Activated CD4-positive, alpha-beta T cell treated with anti-CD3 and anti-CD28 coated beads for 48 hours (primary cell): ENCODE measurements around the gene AKAP1.

Experiments
- DNase-seq: peaks from one replicate; pipeline ENCODE4 v3.0.0-alpha.2; 2020

AKAP1 gene

DNA sequence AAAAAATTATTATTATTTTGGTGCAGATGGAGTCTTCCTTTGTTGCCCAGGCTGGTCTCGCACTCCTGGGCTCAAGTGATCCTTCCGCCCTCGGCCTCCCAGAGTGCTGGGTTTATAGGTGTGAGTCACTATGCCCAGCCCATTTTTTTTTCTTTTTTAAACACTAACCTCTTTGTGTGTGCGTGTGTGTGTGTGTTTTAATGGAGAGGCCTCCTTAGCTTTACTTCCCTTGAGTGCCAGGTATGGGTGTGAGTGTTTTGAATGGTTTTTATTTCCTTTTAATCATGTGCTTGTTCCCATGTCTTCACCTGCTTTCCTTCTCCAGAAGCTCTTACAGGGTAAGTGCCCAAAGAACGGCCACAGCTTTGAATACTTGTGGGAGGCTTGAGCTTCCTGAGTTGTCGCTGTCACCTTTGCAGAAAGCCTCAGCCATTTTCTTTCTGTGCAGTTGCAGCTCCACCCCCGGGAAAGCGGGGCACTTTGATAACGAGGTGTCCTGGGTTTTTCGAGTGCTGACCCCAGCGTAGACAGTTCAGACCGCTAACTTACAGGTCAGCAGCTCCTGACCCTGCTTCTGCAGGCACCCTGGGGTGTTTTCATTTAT lies 22.6 kb downstream of the AKAP1 start:
- no peak for DNase-seq

DNA sequence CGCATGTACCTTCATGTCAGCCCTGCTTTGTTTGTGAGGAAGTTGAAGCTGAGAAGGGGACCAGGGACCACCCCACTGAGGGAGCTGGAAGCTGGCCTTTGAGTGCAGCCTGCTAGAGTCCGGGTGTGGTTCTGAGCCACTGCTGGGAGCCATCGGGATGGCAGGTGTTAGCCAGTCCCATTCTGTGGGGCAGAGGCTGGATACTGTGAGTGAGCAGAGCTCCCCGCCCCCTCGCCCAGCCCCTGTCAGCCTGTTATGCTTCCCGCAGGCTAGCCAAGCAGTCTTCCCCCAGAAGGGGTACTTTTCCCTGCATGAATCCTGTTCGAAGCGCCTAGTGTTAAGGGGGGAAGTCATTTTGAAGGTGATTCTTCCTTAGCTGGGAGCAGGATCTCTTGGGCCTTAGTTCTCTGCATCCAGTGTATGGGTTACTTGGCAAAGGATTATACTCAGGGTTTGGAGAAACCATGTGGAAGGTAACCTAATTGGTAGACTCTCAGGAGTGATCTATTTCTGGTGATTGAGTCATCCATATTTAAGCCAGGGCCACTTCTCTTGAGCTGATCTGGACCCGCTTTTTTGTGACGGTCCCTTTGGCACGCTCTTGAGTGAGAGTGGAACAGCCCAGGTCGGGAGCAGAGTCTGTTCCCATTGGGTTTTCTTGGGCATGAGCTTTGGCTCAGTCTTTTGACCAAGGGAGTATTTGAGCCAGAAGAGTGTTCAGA lies 23.8 kb downstream of the AKAP1 start:
- no peak for DNase-seq

GRCh38 chr17:57109393-57110151 lies 24.5 kb downstream of the AKAP1 start:
- DNase-seq, result no peak

DNA sequence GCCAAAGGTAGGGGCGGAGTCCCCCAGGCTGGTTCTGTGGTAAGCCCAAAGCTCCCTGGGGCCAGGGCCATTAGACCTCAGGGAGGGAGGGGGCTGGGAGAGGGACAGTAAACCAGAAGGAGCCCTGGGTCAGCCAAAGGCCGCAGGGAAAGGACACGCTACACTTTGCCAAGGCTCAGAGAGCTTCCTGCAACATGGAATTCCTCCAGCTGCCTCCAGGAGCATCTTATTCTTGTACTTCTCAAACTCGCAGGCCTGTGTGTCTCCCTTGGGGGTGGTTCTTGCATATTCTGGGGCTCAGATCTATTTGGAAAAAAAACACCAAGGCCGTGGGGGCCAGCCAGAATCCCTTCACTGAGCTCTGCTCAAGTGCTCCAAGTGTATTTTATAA lies 25.1 kb downstream of the AKAP1 start:
- DNase-seq, result no peak

GRCh38 chr17:57110579-57111325 lies 25.7 kb downstream of the AKAP1 start:
- no peak for DNase-seq

- DNase-seq, result no peak
These were observed 26.3 kb downstream of the AKAP1 start for GRCh38 chr17:57111386-57111785.

DNA sequence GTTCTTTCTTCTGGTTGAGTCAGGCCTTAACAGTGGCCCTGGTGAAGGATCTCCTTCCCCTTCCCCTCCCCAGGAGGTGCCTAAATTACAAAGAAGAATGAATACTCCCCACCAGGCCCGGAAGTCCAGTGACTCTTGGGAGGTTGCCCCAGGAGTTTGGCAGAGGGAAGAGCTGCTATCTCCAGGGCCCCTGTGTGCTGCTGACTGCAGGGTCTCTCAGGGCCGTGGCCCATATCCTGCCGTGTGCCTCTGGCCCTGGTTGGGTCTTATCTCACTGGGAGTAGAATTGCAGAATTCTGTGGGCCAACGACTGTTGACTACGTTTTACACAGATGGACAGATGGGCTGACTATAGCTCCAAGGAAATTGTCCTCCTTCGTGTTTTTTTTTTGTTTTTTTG lies 28.0 kb downstream of the AKAP1 start:
- no peak for DNase-seq

- DNase-seq, result no peak
These were observed 28.6 kb downstream of the AKAP1 start for GRCh38 chr17:57113656-57114055.

DNA sequence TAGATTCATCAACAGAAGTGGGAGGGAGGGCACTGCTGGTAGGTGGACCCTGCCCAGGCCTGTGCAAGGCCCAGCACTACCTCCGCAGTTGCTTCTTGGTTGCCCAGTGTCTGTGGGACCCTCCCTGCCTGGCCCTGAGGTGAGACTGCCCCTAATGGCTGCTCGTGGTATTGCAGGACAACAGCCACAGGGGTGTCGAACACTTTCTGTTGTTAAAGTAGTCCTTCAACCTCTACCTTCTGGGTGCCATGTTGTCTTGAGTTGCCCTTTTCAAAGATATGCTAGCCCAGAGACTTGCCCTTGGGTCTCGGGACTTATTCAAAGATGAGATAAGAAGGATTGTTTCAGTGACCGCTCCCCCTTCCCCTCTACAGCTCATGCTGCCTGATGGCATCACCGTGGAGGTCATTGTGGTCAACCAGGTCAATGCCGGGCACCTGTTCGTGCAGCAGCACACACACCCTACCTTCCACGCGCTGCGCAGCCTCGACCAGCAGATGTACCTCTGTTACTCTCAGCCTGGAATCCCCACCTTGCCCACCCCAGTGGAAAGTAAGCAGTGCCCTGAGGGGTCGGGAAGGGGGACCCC lies 29.1 kb downstream of the AKAP1 start:
- DNase-seq, result peak; percentile 76

GRCh38 chr17:57115377-57115776 lies 30.3 kb downstream of the AKAP1 start:
- no peak for DNase-seq

DNA sequence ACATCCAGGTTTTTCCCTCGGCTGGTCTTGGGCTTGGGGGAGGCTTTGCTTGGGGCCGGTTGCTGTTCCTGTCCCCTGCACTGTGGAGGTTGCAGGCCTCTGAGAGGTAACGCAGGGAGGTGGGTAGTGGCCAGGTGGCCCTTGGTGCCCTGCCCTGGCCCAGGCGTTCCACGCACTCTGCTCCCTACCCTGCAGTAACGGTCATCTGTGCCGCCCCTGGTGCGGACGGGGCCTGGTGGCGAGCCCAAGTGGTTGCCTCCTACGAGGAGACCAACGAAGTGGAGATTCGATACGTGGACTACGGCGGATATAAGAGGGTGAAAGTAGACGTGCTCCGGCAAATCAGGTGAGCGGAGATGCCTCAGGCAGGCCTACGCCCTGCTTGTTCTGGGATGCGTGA lies 30.9 kb downstream of the AKAP1 start:
- DNase-seq, result no peak

GRCh38 chr17:57117798-57118197 lies 32.8 kb downstream of the AKAP1 start:
- no peak for DNase-seq

GRCh38 chr17:57120814-57121213 lies 35.8 kb downstream of the AKAP1 start:
- no peak for DNase-seq

GRCh38 chr17:57121308-57122042 lies 36.4 kb downstream of the AKAP1 start:
- DNase-seq, result no peak

DNA sequence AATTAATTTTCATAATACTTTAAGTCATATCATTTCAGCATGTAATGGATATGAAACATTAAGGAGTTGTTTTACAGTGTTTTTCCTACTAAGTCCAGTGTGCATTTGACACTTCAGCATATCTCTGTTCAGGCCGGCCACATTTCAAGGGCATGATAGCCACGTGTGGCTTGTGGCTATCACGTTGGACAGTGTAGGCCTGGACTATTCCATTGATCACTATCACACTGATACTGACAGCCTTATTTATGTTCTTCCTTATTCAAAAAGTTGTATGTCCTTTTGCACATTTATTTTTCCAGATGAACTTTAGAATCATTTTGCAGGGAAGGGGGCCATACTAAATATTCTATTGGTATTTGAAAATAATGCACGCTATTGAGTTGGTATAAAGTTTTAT lies 39.0 kb downstream of the AKAP1 start:
- no peak for DNase-seq

DNA sequence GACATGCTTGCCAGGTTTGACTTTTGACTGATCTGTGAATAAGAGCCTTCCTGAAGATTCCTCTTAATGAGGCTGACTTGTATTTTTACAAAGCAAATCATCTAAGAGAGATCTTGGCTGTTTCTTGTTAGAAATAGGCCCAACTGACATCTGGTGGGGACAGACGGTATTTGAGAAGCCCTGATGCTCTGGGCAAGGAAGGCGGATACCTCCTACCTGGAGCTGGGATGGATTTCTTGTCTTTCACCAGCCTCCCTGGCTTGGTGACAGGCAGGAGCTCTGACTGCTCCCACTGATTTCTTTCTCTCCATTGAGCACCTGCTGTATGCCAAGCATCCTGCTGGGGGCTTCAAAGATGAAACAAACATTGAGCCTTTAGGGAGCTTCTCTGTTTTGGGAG lies 40.4 kb downstream of the AKAP1 start:
- no peak for DNase-seq

- no peak for DNase-seq
These were observed 40.8 kb downstream of the AKAP1 start for GRCh38 chr17:57125866-57126265.

- peak; percentile 89 for DNase-seq
These were observed 45.8 kb downstream of the AKAP1 start for GRCh38 chr17:57130708-57131461.

DNA sequence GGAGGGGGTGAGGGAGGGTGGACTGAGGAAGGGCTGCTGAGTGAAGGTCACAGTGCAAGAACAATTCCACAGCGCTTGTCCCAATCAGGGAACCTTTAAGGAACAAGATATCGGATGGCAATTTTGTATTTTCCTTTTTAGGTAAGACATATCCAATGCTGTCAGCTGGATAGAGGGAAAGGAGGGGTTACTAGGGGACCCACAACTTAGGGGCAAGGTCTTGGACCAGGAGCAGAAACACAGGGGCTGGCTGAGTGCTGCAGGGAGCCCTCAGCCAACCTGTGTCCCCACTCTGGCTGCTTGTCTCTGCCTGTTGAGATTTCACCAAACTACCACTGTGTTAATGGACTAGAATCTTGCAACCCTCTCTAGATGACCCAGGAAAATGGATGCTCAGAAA lies 47.6 kb downstream of the AKAP1 start:
- DNase-seq, result no peak

- DNase-seq, result no peak
These were observed 48.4 kb downstream of the AKAP1 start for GRCh38 chr17:57133486-57133885.

DNA sequence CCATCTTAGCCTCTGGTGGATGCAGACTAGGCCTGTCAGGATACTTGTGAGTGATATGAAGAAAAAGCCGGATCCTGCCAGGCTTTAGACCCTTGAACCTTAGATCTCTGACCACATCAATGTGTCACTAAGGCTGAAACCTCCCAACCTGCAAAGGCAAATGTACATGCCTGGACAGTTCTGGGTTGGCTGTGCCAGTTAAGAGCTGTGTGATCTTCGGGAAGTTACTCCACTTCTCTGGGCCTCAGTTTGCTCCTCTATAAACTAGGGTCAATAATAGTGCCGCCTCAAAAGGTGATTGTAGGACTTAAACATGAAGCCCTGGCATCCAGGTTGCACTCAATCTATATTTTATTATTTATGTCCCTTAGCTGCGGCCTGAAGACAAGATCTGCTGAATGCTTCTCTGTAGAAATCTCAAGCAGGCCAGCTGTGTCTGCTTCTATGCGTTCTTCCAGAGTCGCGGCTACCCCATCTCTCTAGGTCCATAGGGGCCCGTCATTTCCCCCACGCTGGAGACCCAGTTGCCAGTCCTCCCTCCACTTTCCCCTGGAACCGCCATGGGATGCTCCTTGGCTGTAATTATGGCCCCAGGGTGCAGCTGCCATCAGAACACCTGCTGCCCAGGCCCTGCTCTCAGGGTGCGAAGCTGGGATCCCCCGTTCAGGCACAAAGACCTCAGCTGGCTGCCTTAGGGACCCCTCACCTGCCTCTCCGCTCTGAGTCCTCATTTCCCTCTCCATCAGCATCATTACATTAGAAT lies 50.2 kb downstream of the AKAP1 start:
- no peak for DNase-seq
